K562 (cell line): Measurements from ENCODE around the gene TOR1AIP1. TPM values are rescaled to one million over a fixed set of nuclear protein-coding genes. Genes with fewer than 3 reads are reported as not detected.

Source experiments
- CEBPG ChIP-seq, 3 experiments: fragments of 200-800 bp in 1 of 3; sonication (Bioruptor generic) in 1 of 3; sonication (generic) in 1 of 3; formaldehyde crosslinking in 1 of 3; IDR thresholded peaks in 2 of 3; conservative IDR thresholded peaks in 1 of 3; 2 replicates each; pipeline versions ENCODE4 v1.6.1 to v1.8.0; 2016 to 2022; ENCODE audit warnings: missing compliant biosample characterization in 2 of 3, missing genetic modification characterization in 2 of 3, mild to moderate bottlenecking in 1 of 3, missing genetic modification reagents in 1 of 3
- DEAF1 ChIP-seq: fragments of 450-650 bp; formaldehyde crosslinking; IDR thresholded peaks from 2 replicates; pipeline ENCODE4 v1.4.0; 2020; ENCODE audit warnings: mild to moderate bottlenecking, moderate library complexity
- HDAC1 ChIP-seq, 2 experiments: fragments of 450-650 bp; IDR thresholded peaks; 2 replicates each; pipeline ENCODE4 v1.6.1; 2016 to 2017; ENCODE audit warnings: inconsistent platforms in 1 of 2, mild to moderate bottlenecking in 1 of 2, moderate library complexity in 1 of 2
- KLF1 ChIP-seq: fragments of 450-650 bp; IDR thresholded peaks from 2 replicates; pipeline ENCODE4 v1.6.1; 2016; ENCODE audit warnings: missing genetic modification characterization, missing compliant biosample characterization
- LCOR ChIP-seq: sonication (generic); formaldehyde crosslinking; IDR thresholded peaks from 2 replicates; pipeline ENCODE4 v1.8.0; 2022; ENCODE audit warnings: mild to moderate bottlenecking, missing genetic modification reagents
- NR2C2 ChIP-seq, 2 experiments: fragments of 200-800 bp in 1 of 2; sonication (Bioruptor generic) in 1 of 2; sonication (generic) in 1 of 2; formaldehyde crosslinking in 1 of 2; IDR thresholded peaks; 2 replicates each; pipeline versions ENCODE4 v1.6.1 to v1.8.0; 2016 to 2022; ENCODE audit warnings: mild to moderate bottlenecking in 1 of 2, missing compliant biosample characterization in 1 of 2, missing genetic modification characterization in 1 of 2, missing genetic modification reagents in 1 of 2
- RFX1 ChIP-seq: fragments of 450-650 bp; IDR thresholded peaks from 2 replicates; pipeline ENCODE4 v1.6.1; 2016; ENCODE audit warnings: mild to moderate bottlenecking, moderate library complexity
- RREB1 ChIP-seq: fragments of 250-450 bp; sonication (Bioruptor Pico); IDR thresholded peaks from 2 replicates; pipeline ENCODE4 v1.4.0; 2020
- SRSF9 ChIP-seq: fragments of 200-400 bp; formaldehyde crosslinking; IDR thresholded peaks from 2 replicates; pipeline ENCODE4 v1.6.1; 2017; ENCODE audit warnings: low read depth, low read length, borderline replicate concordance
- ZNF212 ChIP-seq: fragments of 450-650 bp; formaldehyde crosslinking; IDR thresholded peaks from 2 replicates; pipeline ENCODE4 v1.4.0; 2020; ENCODE audit warnings: mild to moderate bottlenecking
- ZNF354B ChIP-seq: fragments of 250-450 bp; sonication (Bioruptor Pico); IDR thresholded peaks from 2 replicates; pipeline ENCODE4 v1.4.0; 2020
- ZNF395 ChIP-seq: fragments of 200-800 bp; sonication (Bioruptor generic); IDR thresholded peaks from 2 replicates; pipeline ENCODE4 v1.6.1; 2017; ENCODE audit warnings: missing genetic modification characterization, missing compliant biosample characterization
- ZNF696 ChIP-seq: fragments of 250-450 bp; sonication (Bioruptor Pico); conservative IDR thresholded peaks from 2 replicates; pipeline ENCODE4 v1.4.0; 2020; ENCODE audit warnings: mild to moderate bottlenecking, moderate library complexity
- ZNF76 ChIP-seq: fragments of 250-450 bp; sonication (Bioruptor Pico); IDR thresholded peaks from 2 replicates; pipeline ENCODE4 v1.4.0; 2020; ENCODE audit warnings: mild to moderate bottlenecking, moderate library complexity, borderline replicate concordance
- polyA plus RNA-seq, 8 experiments: library from polyadenylated mRNA; depleted of rRNA in 4 of 8; stranded (reverse) in 5 of 8; unstranded in 3 of 8; fragments of >200 nt; fragmentation: Nextera tagmentation in 2 of 8; fragmentation: Illumina TruSeq in 1 of 8; extraction: Ambion mirVana in 2 of 8; extraction: Trizol in 1 of 8; gene quantifications; 2 replicates each; pipeline versions ENCODE4 v1.2.1 to v1.2.3, GENCODE V29; 2011 to 2014; ENCODE audit warnings: inconsistent platforms in 1 of 8, missing spikeins in 1 of 8
- total RNA-seq, 7 experiments: library from RNA; depleted of rRNA in 6 of 7; stranded (reverse); fragments of >200 nt in 6 of 7; fragmentation: Illumina TruSeq in 2 of 7; extraction: Trizol in 2 of 7; gene quantifications; 2 replicates each; pipeline versions ENCODE4 v1.2.1 to v1.2.3, GENCODE V29; 2011 to 2021; ENCODE audit warnings: low replicate concordance in 1 of 7

The TOR1AIP1 gene
- total and polyA plus RNA-seq, 9 of the 15 experiments (the other 6 are each of a cell fraction or from before 2014, with no cell fraction given): 18.1 to 46.9 (median 35.5) TPM

GRCh38 chr1:179877586-179878265 lies 4.4 kb upstream of the TOR1AIP1 start, which contains the start of gene TOR1AIP2 (continued):
- no peak for TF ChIP-seq ZNF696 (CRISPR knock-in tag)
- TF ChIP-seq KLF1 (tag): 0 out of 2 replicates have a peak, but pooled peaks have one; percentile 23
- TF ChIP-seq SRSF9: no peak
- peak; percentile 94 for TF ChIP-seq LCOR (CRISPR knock-in tag)
- TF ChIP-seq RFX1: no peak
- TF ChIP-seq CEBPG (CRISPR knock-in tag; IDR thresholded peaks at IDR 0.05): peak; percentile 70
- no peak for TF ChIP-seq CEBPG (tag; conservative IDR thresholded peaks at IDR 0.05 in 1 of 2, IDR thresholded peaks at IDR 0.05 in 1 of 2)
- no peak for TF ChIP-seq ZNF212
- TF ChIP-seq NR2C2 (CRISPR knock-in tag; IDR thresholded peaks at IDR 0.05): peak; percentile 70; the same call in 1 of the 2 replicates
- TF ChIP-seq NR2C2 (tag; IDR thresholded peaks at IDR 0.05): peak; percentile 65; the same call in 1 of the 2 replicates
- no peak for TF ChIP-seq ZNF354B (CRISPR knock-in tag)
- 0 out of 2 replicates have a peak, but pooled peaks have one; percentile 28 for TF ChIP-seq DEAF1 (CRISPR knock-in tag)
- no peak for TF ChIP-seq RREB1
- no peak for TF ChIP-seq ZNF76 (CRISPR knock-in tag)
- TF ChIP-seq HDAC1 (IDR thresholded peaks at IDR 0.05): peak; percentile 73 to 76
- TF ChIP-seq ZNF395: no peak
